DMS 273 (cell line): ENCODE results near the gene KIAA1958.

Experiments used
- DNase-seq: peaks from one replicate; lab custom pipeline; 2025; ENCODE audit not compliant: unreplicated experiment; lab: John Stamatoyannopoulos, UW

KIAA1958 gene

GRCh38 chr9:112530751-112531205 lies 44.2 kb downstream of the KIAA1958 start:
- DNase-seq, result no peak

- DNase-seq, result no peak
Measured at GRCh38 chr9:112531666-112532282, 45.1 kb downstream of the KIAA1958 start.

GRCh38 chr9:112532427-112532826 lies 45.8 kb downstream of the KIAA1958 start:
- no peak for DNase-seq

- DNase-seq, result no peak
Measured at GRCh38 chr9:112533660-112534059, 47.0 kb downstream of the KIAA1958 start.

GRCh38 chr9:112535301-112535700 lies 48.7 kb downstream of the KIAA1958 start:
- DNase-seq, result no peak

GRCh38 chr9:112535811-112536210 lies 49.2 kb downstream of the KIAA1958 start:
- DNase-seq, result no peak

- no peak for DNase-seq
Measured at GRCh38 chr9:112537561-112537960, 50.9 kb downstream of the KIAA1958 start.

- DNase-seq, result no peak
Measured at GRCh38 chr9:112540800-112541199, 54.2 kb downstream of the KIAA1958 start.

GRCh38 chr9:112541685-112542084 lies 55.1 kb downstream of the KIAA1958 start:
- DNase-seq, result peak; percentile 63

- peak; percentile 11 for DNase-seq
Measured at GRCh38 chr9:112542593-112543292, 56.1 kb downstream of the KIAA1958 start.

- no peak for DNase-seq
Measured at GRCh38 chr9:112544477-112544876, 57.9 kb downstream of the KIAA1958 start.

- DNase-seq, result no peak
Measured at GRCh38 chr9:112545237-112545636, 58.6 kb downstream of the KIAA1958 start.

GRCh38 chr9:112546149-112547012 lies 59.8 kb downstream of the KIAA1958 start:
- DNase-seq, result peak; percentile 58

GRCh38 chr9:112548051-112548440 lies 61.4 kb downstream of the KIAA1958 start:
- DNase-seq, result no peak

GRCh38 chr9:112548836-112549595 lies 62.4 kb downstream of the KIAA1958 start:
- no peak for DNase-seq

GRCh38 chr9:112550531-112550930 lies 63.9 kb downstream of the KIAA1958 start:
- DNase-seq, result no peak

GRCh38 chr9:112551641-112552040 lies 65.0 kb downstream of the KIAA1958 start:
- DNase-seq, result no peak

GRCh38 chr9:112552229-112553056 lies 65.8 kb downstream of the KIAA1958 start:
- DNase-seq, result peak; percentile 36

GRCh38 chr9:112553256-112553826 lies 66.7 kb downstream of the KIAA1958 start:
- no peak for DNase-seq

- no peak for DNase-seq
Measured at GRCh38 chr9:112554516-112554915, 67.9 kb downstream of the KIAA1958 start.
